Fibroblast of the conjunctiva (primary cell): ENCODE measurements around the gene FXYD1.
"Not testable (repeated sequence)": the region's sequence is repeated elsewhere in the genome, so short reads cannot be mapped to it uniquely, and the experiment has no call there.

Experiments used
- DNase-seq: peaks from one replicate; pipeline ENCODE4 v3.0.0-alpha.2; 2010; ENCODE audit warnings: low read depth

FXYD1 gene

GRCh38 chr19:35125270-35125717, 13.3 kb upstream of the FXYD1 start:
- DNase-seq = no peak

GRCh38 chr19:35125749-35126623, 12.6 kb upstream of the FXYD1 start:
- DNase-seq = no peak

DNA sequence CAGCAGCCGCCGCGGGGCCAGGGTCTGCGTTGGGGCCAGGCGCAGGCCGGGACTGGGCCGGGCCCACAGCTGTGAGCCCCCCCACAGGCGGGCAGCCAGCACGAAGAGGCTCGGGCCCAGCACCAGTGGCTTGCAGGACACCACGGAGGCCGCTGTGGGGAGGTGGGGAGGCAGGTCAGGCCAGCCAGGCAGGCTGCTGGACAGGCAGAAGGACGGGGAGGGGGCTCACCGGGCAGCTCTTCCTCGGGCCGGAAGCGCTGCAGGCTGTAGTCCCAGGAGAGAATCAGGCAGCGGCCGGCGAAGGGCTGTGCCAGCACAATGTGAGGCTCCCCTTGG, 12.0 kb upstream of the FXYD1 start:
- DNase-seq = no peak

DNA sequence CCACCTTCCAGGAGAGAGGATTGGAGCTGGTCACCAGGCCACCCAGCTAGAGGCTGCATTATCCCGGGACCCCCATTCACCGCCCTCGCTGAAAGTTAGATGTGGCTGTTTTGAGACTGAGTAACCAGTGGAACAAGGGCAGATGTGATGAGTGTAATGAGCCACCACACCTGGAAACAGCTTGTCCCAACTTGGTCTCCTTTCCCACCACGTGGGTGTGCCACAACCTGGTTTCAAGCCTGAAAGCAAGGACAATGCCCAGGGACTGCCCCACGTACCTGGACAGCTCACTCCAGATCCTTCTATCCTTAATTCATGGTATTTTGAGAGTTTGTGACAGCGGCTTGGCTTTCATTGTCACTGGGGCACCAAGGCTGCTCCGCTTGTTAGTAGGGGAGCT, 10.8 kb upstream of the FXYD1 start:
- DNase-seq = no peak

DNA sequence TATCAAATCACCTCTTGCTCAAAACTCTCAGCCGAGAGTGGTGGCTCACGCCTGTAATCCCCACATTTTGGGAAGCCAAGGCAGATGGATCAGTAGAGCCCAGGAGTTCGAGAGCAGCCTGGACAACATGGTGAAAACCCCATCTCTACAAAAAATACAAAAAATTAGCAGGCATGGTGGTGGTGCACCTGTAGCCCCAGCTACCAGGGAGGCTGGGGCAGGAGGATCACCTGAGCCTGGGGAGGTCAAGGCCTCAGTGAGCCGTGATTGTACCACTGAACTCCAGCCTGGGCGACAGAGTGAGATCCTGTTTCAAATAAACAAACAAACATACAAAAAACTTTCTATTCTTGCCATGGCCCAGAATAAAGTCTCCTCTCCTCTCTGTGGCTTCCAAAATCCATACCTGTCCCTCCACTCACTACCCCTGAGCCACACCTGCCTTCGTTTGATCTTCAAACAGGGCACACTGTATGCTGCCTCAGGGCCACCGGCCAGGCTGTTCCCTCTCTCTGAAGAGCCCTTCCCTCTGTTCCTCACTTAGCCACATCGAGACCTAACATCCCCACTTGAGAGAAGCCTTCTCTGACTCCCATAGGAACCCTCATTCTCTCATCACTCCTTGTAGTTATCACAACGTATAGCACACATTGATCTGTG, 10.1 kb upstream of the FXYD1 start:
- no peak for DNase-seq

GRCh38 chr19:35129724-35130274, 8.8 kb upstream of the FXYD1 start:
- not testable (repeated sequence) for DNase-seq

- DNase-seq = no peak
These were observed 7.6 kb upstream of the FXYD1 start for GRCh38 chr19:35130761-35131720.

- DNase-seq = no peak
These were observed 6.4 kb upstream of the FXYD1 start for GRCh38 chr19:35132254-35132653.

DNA sequence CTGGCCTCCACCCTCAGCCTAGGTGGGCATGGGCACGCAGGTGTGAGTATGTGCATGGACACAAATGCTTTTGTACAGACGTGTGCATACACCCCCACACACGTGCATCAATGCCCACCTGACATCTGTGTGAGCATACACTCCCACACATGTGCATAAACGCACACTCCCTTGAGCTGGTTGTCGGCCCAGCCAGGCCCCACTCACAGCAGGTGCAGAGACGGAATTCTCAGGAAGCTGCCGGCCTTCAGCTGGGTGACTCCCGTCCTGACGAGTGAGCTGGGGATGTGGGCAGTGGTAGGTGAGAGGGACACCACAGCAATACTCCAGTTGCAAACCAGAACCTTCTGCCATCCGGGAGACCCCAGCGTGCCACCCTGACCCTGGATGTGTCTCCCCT, 4.8 kb upstream of the FXYD1 start:
- no peak for DNase-seq

- no peak for DNase-seq
These were observed 3.9 kb upstream of the FXYD1 start, which contains the start of gene LGI4 for GRCh38 chr19:35134601-35135242. Gene LGI4, minus strand, starts transcription at chr19:35135059. Its CDS starts 379 bp downstream, at chr19:35134680.

- no peak for DNase-seq
These were observed 3.2 kb upstream of the FXYD1 start for GRCh38 chr19:35135389-35135909.

- DNase-seq = no peak
These were observed 2.4 kb upstream of the FXYD1 start for GRCh38 chr19:35136231-35136630.

- DNase-seq = no peak
These were observed 1.5 kb upstream of the FXYD1 start for GRCh38 chr19:35136977-35137702.

GRCh38 chr19:35140207-35140961, 1.8 kb downstream of the FXYD1 start:
- no peak for DNase-seq

DNA sequence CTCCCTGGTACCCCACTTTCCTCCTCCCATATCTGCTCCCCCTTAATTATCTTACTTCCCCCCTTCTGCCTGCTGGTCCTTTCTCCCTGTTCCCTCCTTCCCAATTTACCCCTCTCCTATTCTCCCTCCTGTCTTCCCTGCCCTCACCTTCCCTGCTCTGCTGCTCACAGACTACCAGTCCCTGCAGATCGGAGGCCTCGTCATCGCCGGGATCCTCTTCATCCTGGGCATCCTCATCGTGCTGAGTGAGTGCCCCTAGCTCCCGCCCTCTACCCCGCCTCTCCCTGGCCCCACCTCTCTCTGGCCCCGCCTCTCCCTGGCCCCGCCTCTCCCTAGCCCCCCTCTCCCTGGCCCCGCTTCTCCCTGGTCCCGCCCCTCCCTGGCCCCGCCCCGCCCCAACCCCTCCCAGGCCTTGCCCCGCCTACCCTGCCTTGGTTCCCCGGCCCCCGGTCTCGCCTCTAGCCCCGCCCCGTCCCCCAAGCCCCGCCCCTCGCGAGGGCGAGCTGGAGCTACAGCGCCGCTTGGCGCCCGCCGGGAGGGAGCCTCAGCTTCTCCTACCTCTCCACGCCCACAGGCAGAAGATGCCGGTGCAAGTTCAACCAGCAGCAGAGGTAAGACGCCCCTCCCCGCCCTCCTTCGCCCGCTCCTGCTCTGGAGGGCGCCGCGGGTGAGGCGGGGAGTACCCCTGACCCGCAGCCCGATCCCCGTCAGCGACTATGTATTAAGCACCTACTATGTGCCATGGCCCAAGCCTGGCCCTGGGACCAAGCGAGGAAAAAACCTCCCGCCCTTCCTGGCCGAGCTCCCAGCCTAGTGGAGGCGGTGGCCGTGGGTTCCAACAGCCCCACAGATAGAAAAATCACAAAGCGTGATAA, 2.6 kb downstream of the FXYD1 start:
- DNase-seq = peak; percentile 79

DNA sequence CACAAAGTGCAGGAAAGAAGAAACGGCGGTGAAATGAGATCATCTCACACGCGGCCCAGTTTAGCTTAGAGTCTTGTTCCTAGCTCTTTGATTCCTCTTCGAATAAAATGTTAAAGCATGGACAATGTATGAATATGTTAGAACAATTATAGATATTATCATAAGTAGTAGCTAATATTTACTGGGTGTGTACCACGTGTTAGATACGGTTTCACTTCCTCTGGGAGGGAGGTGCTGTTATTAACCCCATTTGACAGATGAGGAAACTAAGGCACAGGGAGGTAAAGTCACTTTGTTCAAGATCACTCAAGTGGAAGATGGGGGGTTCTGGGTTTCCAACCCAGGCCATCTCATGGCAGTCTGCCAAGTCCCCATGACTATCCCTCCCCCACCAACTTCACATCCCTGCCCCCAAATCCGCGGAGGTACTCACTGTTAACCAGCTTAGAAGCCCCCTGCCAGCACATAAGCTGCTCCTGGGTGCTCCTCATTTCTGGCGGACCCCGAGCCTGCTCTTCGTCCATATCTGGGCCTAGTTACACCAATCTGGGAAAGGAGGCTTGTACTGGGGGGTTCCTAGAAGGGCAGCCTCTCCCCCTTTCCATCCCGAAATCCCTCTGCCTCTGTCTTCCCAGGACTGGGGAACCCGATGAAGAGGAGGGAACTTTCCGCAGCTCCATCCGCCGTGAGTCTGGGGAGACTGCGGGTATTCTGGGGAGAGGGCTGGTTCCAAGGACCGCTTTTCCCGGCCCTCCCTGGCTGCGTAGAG, 3.4 kb downstream of the FXYD1 start:
- DNase-seq = no peak

GRCh38 chr19:35142606-35143230, 4.1 kb downstream of the FXYD1 start:
- no peak for DNase-seq
